Keratinocyte (primary cell): ENCODE data around the gene AFAP1L2. TPM values are rescaled to one million over a fixed set of nuclear protein-coding genes. Genes with fewer than 3 reads are reported as not detected.

ENCODE experiments used
- DNase-seq: peaks from one replicate; pipeline ENCODE4 v3.0.0-alpha.2; 2011; ENCODE audit warnings: low read depth, missing footprints, low spot score
- FAIRE-seq: peaks from 2 replicates; lab custom pipeline; 2011; peaks lifted over from hg19 to GRCh38; lab: Jason Lieb, UNC
- H2AFZ ChIP-seq: 2 replicates; pipeline ENCODE4 v1.6.0; 2012; ENCODE audit warnings: low read length, control low read depth, inconsistent platforms; ENCODE audit not compliant: control insufficient read depth
- H3K27ac ChIP-seq: 2 replicates; pipeline ENCODE4 v1.5.1; 2011; ENCODE audit warnings: low read length; ENCODE audit not compliant: control insufficient read depth, insufficient read depth
- H3K27me3 ChIP-seq: 3 replicates; pipeline ENCODE4 v1.6.0; 2011; ENCODE audit warnings: low read length; ENCODE audit not compliant: control insufficient read depth, insufficient read depth; ENCODE audit errors: extremely low read depth
- H3K36me3 ChIP-seq, 2 experiments: 2 replicates in 1 of 2; 3 replicates in 1 of 2; pipeline ENCODE4 v1.5.1; 2011; ENCODE audit warnings: low read length in 2 of 2, mild to moderate bottlenecking in 1 of 2; ENCODE audit not compliant: control insufficient read depth in 2 of 2, insufficient read depth in 2 of 2; ENCODE audit errors: extremely low read depth in 1 of 2
- H3K4me1 ChIP-seq: 3 replicates; pipeline ENCODE4 v1.5.1; 2011; ENCODE audit warnings: low read length; ENCODE audit not compliant: control insufficient read depth, insufficient read depth; ENCODE audit errors: extremely low read depth
- H3K4me2 ChIP-seq: 3 replicates; pipeline ENCODE4 v1.6.0; 2011; ENCODE audit warnings: low read depth, low read length; ENCODE audit not compliant: control insufficient read depth, insufficient read depth; ENCODE audit errors: extremely low read depth
- H3K4me3 ChIP-seq, 3 experiments: fragments of 200-600 bp in 1 of 3; sonication (generic) in 1 of 3; 2 replicates in 2 of 3; 3 replicates in 1 of 3; pipeline ENCODE4 v1.5.1; 2011 to 2016; ENCODE audit warnings: low read length in 3 of 3, mild to moderate bottlenecking in 3 of 3, control low read depth in 2 of 3, inconsistent platforms in 1 of 3, low read depth in 1 of 3, mixed read lengths in 1 of 3, mixed run types in 1 of 3, moderate library complexity in 1 of 3; ENCODE audit not compliant: control insufficient read depth in 2 of 3, insufficient read depth in 2 of 3; ENCODE audit errors: extremely low read depth in 1 of 3
- H3K79me2 ChIP-seq: 2 replicates; pipeline ENCODE4 v1.6.0; 2012; ENCODE audit warnings: low read length; ENCODE audit not compliant: control insufficient read depth, insufficient read depth
- H3K9ac ChIP-seq: 3 replicates; pipeline ENCODE4 v1.6.0; 2011; ENCODE audit warnings: low read length; ENCODE audit not compliant: control insufficient read depth, insufficient read depth; ENCODE audit errors: extremely low read depth
- H3K9me1 ChIP-seq: 3 replicates; pipeline ENCODE4 v1.6.0; 2011; ENCODE audit warnings: low read length; ENCODE audit not compliant: control insufficient read depth, insufficient read depth; ENCODE audit errors: extremely low read depth
- H3K9me3 ChIP-seq: 2 replicates; pipeline ENCODE4 v1.5.1; 2012; ENCODE audit warnings: low read depth, low read length; ENCODE audit not compliant: control insufficient read depth
- H4K20me1 ChIP-seq: 3 replicates; pipeline ENCODE4 v1.6.0; 2011; ENCODE audit warnings: low read length; ENCODE audit not compliant: control insufficient read depth, insufficient read depth; ENCODE audit errors: extremely low read depth
- CTCF ChIP-seq, 3 experiments: IDR thresholded peaks in 1 of 3; conservative IDR thresholded peaks in 1 of 3; optimal IDR thresholded peaks in 1 of 3; 2 replicates in 2 of 3; 3 replicates in 1 of 3; pipeline versions ENCODE3 to v1.5.1; 2011; ENCODE audit warnings: low read length in 3 of 3, mild to moderate bottlenecking in 3 of 3, moderate library complexity in 2 of 3, control low read depth in 1 of 3, inconsistent platforms in 1 of 3; ENCODE audit not compliant: insufficient read depth in 2 of 3; ENCODE audit errors: extremely low read depth in 1 of 3
- EZH2 ChIP-seq: IDR thresholded peaks from one replicate; pipeline ENCODE4 v1.6.1; 2012; ENCODE audit warnings: inconsistent platforms, mild to moderate bottlenecking, low read length, moderate library complexity
- dilution Hi-C: fragments of 300-500 bp; cut with MboI; formaldehyde crosslinking; loops from one replicate; pipeline ENCODE4 v1.7.0; 2020; ENCODE audit warnings: low sequenced_read_pairs; ENCODE audit not compliant: extremely low pct_ligation_motif_present
- polyA plus RNA-seq, 5 experiments: library from polyadenylated mRNA; depleted of rRNA in 3 of 5; stranded (reverse) in 3 of 5; stranded (forward) in 1 of 5; unstranded in 1 of 5; fragments of >200 nt; gene quantifications; 1 replicate in 1 of 5; 2 replicates in 3 of 5; 3 replicates in 1 of 5; pipeline versions ENCODE4 v1.2.1 to v1.2.3, GENCODE V29; 2011 to 2012; ENCODE audit warnings: missing spikeins in 2 of 5, low read depth in 1 of 5, low replicate concordance in 1 of 5

AFAP1L2 gene
- polyA plus RNA-seq, 1 donor (not counting 4 experiments of a cell fraction or from before 2014, with no cell fraction given), result 40.4 TPM

- Histone ChIP-seq H3K9me3 (no peaks in the 10 kb centered on the region), H3K4me3 (no peak overlapping the region), H3K4me2 (no peak overlapping the region), H2AFZ (no peak overlapping the region), H4K20me1 (no peaks in the 10 kb centered on the region), H3K4me1 (peaks cover 38% of the 10 kb centered on the region), H3K9me1 (no peaks in the 10 kb centered on the region), H3K79me2 (peaks cover 85% of the 10 kb centered on the region), H3K27me3 (no peaks in the 10 kb centered on the region), H3K9ac (no peak overlapping the region), H3K36me3 (peaks cover 5 to 7% of the 10 kb centered on the region in 2 experiments), H3K27ac (no peak overlapping the region)
- FAIRE-seq, result peak; percentile 53
- dilution Hi-C loops, result no loop called here
- DNase-seq, result no peak
- no peak for TF ChIP-seq EZH2
- no peak for TF ChIP-seq CTCF (optimal IDR thresholded peaks at IDR 0.05 in 1 of 3, IDR thresholded peaks at IDR 0.05 in 1 of 3, conservative IDR thresholded peaks at IDR 0.05 in 1 of 3; ENCODE audit: extremely low read depth in 1 of 3, insufficient read depth in 2 of 3, low read length in 3 of 3)
Measured at GRCh38 chr10:114400091-114400490, 4.2 kb downstream of the AFAP1L2 start.

GRCh38 chr10:114399576-114399975 is 4.7 kb downstream of the AFAP1L2 start:
- Histone ChIP-seq H4K20me1 (no peaks in the 10 kb centered on the region), H3K27ac (no peak overlapping the region), H3K9me1 (peaks cover 2% of the 10 kb centered on the region), H2AFZ (no peak overlapping the region), H3K4me3 (no peak overlapping the region), H3K79me2 (peaks cover 89% of the 10 kb centered on the region), H3K4me1 (peaks cover 41% of the 10 kb centered on the region), H3K9ac (no peak overlapping the region), H3K4me2 (no peak overlapping the region), H3K9me3 (no peaks in the 10 kb centered on the region), H3K36me3 (peaks cover 5 to 7% of the 10 kb centered on the region in 2 experiments), H3K27me3 (no peaks in the 10 kb centered on the region)
- DNase-seq (no peak), FAIRE-seq (no peak)
- dilution Hi-C loops, result no loop called here
- TF ChIP-seq CTCF (optimal IDR thresholded peaks at IDR 0.05 in 1 of 3, IDR thresholded peaks at IDR 0.05 in 1 of 3, conservative IDR thresholded peaks at IDR 0.05 in 1 of 3; ENCODE audit: extremely low read depth in 1 of 3, insufficient read depth in 2 of 3, low read length in 3 of 3) (no peak), EZH2 (no peak)
